Stimulated activated CD4-positive, alpha-beta T cell treated with anti-CD3 and anti-CD28 coated beads, Interleukin-2, amount 100 ng/mL, for 24 hours (primary cell): ENCODE results near the gene RALB.
"Not testable (repeated sequence)": the region's sequence is repeated elsewhere in the genome, so short reads cannot be mapped to it uniquely, and the experiment has no call there.

Experiments
- DNase-seq, 2 donors: peaks; one replicate each; pipeline ENCODE4 v3.0.0-alpha.2; 2020

Gene RALB

GRCh38 chr2:120299561-120299960 is 46.9 kb downstream of the RALB start:
- no peak for DNase-seq

DNA sequence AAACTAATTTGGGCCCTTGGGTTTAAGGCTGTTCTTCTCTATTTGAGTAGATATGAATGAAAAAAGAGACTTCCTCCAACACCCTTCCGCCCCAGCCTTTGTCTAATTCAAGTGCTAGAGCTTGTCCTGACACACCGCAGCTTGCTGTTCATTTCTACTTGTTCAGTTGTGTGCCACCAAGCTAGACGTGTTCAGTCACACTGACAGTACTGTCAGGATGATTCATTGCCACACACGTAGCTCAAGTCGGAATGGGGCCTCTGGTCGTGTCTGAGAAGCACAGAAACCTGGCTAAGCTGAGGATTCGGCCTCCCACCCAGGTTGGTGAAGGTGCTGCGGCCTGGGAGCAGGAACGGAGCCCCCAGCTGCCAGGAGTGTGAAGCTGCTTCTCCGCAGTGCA is 47.7 kb downstream of the RALB start:
- no peak for DNase-seq

DNA sequence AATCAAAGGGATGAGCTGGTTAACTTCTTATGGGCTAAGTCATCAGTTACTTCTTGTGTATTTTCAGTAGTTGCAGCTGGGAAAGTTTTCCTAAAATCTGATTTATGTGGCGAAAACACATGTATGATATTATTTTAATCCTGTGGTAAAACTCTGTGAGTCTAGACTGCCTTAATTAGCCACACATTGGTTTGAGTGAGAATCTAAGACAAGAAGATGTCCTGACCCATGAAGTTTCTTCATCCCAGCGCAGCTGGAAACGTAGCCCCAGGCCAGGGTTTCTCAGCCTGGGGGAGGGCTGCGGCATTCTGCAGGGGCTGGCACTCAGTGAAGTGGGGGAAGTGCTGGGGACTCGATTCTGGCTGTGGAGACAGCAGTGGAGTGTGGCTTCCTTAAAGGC is 48.6 kb downstream of the RALB start:
- DNase-seq, result no peak

DNA sequence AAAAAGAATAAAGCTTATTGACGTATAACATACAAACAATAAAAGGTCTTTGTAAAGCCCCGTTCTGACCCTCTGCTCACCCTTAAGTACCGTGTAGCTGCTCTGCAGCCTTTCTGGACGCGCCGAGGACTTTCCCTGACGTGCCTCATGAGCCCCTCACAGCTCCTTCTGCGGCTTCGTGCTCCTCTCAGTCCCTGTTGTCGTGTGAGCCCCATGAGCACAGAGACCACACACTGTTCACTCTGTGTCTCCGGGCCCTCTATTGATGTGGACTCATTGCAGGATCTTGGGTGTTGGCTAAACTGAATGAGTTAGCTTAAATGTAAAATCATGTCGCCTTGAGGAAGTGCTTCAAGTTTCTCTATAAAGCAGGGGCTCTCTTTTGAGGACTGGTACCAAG is 49.6 kb downstream of the RALB start:
- DNase-seq, result no peak

- no peak for DNase-seq
Measured at GRCh38 chr2:120303177-120303576, 50.5 kb downstream of the RALB start.

- DNase-seq, result no peak
Measured at GRCh38 chr2:120305296-120305695, 52.6 kb downstream of the RALB start.

- no peak for DNase-seq
Measured at GRCh38 chr2:120305937-120306490, 53.4 kb downstream of the RALB start.

DNA sequence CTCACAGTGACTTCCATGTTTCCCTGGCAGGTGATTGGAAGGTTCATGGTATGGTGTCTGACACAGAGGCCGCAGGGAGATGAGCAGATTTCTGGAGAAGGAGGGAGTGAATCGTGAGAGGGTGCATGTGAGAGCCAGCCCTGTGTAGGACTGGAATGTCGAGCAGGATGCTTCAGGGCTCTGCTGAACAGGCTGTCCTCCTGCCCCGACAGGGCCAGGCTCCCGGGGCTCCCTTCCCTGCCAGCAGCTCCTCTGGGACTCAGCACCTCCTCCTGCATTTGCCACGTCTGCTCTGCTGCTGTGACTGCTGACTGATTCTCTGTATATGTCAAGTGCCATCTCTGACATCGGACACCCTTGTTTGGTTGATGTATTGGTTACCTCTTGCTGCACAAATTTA is 54.8 kb downstream of the RALB start:
- DNase-seq, result no peak

DNA sequence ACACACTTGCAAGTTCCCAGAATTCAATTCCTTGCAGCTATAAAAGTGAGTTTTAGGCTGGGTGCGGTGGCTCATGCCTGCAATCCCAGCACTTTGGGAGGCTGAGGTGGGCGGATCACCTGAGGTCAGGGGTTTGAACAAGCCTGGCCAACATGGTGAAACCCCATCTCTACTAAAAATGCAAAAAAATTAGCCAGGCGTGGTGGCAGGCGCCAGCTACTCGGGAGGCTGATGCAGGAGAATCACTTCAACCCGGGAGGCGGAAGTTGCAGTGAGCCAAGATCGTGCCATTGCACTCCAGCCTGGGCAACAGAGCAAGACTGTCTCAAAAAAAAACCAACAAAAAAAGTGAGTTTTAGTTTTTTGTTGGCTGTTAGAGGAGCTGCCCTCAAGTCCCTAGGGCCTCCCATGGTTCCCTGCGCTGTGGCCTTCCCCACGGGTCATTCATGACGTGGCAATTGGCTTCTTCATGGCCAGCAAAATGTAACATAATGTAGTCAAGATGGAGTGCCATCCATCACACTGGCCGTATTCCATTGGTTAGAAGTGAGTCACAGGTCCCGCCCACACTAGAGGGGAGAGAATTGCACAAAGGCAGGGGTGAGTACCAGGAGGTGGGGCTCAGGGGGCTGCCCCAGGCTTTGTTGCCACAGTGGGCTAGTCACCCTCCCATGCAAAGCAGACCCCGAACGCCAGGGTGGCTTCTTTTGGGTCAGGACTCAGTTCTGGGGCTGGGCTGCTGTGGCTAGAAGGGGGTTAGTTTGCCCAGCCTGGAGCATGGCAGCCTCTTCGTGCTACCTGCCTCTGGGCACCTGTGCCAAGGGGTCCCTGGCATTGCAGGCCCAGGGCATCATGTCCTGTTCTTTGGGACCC is 55.6 kb downstream of the RALB start:
- no peak for DNase-seq

DNA sequence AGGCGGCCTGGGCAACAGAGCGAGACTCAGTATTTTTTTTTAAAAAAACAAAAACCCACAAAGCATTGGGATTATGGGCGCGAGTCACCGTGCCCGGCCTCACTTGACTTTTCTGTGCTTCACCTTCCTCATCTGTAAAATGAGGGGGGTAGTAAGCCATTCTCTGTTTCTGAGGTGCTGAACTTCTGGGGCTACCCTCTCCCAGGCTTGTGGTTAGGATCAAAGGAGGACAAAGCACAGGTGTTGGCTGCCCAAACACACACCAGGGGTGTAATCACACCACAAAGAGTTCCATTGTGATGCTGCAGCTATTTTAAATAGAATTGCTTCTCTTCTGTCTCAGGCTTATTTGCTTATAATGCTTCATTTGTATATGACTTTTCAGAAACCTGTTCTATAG is 57.5 kb downstream of the RALB start:
- no peak for DNase-seq

GRCh38 chr2:120310841-120311240 is 58.2 kb downstream of the RALB start:
- not testable (repeated sequence) for DNase-seq

GRCh38 chr2:120312076-120312475 is 59.4 kb downstream of the RALB start:
- no peak for DNase-seq

GRCh38 chr2:120312860-120313694 is 60.4 kb downstream of the RALB start:
- peak; percentile 78 to 86 for DNase-seq

DNA sequence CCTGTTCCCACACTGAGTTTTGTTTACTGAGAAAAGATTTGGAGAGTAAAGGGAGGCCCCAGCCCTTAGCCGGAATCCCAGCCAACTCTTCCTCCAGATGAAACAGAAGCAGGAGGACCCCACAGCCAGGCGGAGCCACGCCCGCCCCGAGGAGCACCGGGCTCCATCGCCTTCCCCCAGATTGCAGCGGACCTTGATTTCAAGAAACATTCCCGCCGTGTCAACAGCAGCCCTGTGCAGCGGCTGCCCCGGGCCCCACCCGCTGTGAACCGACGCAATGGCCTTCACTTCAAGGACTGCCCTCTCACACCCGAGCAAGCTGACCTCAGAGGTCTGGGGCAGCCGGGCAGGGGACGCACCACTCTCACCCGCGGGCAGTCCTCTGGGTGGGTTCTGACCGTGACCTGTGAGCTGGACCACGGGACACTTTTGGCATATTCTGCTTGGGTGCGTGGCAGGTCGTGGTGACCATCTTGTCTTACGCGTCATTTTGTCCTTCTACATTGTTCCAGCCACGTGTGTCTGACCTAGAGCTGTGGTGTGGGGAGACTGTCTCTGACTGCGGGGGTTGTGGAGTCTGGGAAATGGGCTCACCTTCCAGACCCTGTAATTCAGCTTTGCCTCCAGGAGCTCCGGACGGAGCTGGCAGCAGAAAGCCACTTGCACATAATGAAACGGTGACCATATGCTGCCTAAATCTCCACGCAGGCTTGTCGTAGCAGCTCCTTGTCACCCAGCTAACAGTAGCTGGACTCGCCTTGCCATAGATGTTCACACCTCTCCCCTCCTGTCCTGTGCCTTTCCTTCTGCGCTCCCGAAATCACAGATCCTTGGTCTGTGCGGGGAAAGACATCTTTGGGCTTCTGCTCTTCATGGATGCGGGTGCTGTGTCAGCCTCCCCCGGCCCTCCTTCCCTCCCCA is 61.3 kb downstream of the RALB start:
- no peak for DNase-seq

- peak in 1 of 2 donors; percentile 18 for DNase-seq
Measured at GRCh38 chr2:120314690-120315366, 62.2 kb downstream of the RALB start.

DNA sequence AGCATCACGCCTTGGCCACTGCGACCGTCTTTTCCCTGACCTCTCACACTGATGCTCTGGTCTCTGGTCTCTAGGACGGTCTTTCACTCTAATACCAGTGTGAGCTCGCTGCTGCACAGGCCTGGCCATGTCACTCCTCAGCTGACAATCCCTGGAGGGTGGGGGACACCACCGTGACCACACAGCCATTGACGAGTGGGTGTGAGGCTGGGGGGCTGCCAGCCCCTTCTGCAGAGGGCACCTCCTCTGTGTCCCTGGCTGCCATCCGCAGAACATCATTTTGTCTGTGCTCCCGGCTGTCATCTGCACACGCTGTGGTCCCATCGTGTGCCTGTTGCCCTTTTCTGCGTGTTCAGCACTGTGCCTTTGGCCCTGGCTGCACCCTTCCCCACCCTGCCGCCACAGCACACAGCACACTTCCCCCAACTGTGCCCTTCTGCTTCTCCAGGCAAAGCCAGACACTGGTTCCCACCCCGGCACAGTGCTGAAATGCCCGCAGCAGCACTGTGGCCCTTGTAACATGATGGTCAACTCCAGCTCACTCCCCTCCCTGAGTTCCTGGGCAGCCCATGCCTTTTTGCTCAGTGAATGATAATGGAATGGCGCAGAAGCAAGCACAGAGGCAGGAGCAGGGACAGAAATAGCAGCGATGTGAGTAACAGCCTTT is 62.8 kb downstream of the RALB start:
- no peak for DNase-seq

- no peak for DNase-seq
Measured at GRCh38 chr2:120316071-120316470, 63.4 kb downstream of the RALB start.

DNA sequence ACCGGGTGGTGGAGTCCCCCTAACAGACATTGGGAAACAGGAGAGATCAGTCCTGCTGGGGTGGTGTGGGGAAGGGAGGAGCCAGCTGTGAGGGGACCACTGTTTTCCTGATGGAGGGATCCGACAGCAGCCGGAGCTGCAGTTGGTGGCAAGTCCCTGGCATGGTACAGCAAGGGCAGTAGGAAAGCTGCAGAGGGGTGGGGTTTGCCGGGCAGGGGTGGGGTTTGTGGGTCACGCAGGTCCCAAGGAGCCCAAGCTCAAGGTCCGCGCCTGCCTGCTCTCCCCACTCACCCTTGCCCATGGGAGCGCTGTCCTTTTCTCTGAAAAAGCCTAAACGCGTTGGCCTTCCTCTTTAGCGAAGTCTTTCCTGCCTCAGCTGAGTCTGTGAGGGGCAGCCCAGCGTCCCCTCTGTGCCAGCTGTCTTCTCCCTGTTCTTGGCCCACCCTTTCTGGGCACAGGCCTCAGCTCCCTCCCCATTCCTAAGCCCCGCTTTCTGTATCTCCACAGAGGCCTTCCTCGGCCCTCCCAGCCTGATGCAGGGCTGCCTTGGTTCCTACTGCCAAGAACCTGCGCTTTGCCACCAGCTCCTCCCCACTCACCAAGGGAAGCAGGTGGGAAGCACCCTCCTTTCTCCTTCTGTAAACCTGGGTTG is 64.0 kb downstream of the RALB start:
- DNase-seq, result no peak

DNA sequence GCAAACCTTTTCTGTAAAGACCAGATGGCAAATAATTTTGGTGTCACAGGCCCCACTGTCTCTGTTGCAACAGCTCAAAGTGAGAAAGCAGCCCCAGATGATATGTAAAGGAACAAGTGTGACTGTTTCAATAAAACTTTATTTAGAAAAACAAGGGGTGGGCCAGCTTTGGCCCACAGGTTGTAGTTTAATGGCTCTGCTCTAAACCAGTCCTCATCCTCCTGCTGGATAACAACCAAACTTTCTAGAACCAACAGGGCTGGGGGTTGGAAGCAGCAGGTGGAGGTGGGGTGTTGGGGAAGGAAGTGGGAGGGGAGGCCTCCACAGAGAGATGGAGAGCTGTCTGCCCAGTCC is 64.5 kb downstream of the RALB start:
- DNase-seq, result no peak

GRCh38 chr2:120317916-120318315 is 65.3 kb downstream of the RALB start:
- DNase-seq, result no peak

DNA sequence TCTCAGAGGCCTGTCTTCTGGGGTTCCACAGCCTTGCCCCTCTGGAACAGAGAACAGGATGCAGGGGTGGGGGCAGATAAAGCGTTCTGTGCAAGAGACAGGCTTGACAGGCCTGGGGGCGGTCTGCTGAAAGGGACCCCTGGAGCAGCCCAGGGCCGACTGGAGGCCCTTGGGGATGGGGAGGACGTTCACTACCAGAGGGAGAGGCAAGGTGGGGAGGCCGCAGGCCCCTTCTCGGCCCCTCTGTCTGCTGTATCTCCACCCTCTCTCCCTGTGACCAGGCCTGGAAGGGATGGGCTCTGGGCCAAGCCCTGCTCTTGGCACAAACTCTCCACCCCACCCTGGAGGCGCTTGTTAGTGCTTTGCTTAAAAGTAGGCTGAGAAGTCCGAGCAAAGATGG is 66.0 kb downstream of the RALB start:
- no peak for DNase-seq
